HEK293 (cell line): ENCODE results near the gene PCBP3.

Experiments used
- CTCF ChIA-PET: fragments of 350-600 bp; formaldehyde crosslinking; extraction: SDS; loops from one replicate; lab custom pipeline; 2021; ENCODE audit warnings: antibody characterized with exemption; lab: Yijun Ruan, JAX
- POLR2A ChIA-PET: fragments of 300-600 bp; formaldehyde crosslinking; extraction: SDS; loops from one replicate; lab custom pipeline; 2020; ENCODE audit warnings: antibody characterized with exemption, inconsistent platforms; lab: Yijun Ruan, JAX
- H3K27ac ChIP-seq: fragments of 200-500 bp; sonication (Bioruptor generic); 2 replicates; pipeline ENCODE4 v1.5.1; 2014; ENCODE audit warnings: low read depth, low read length, control low read depth, inconsistent platforms; ENCODE audit errors: extremely low read depth
- H3K36me3 ChIP-seq, 2 experiments: fragments of 200-500 bp in 1 of 2; sonication (Bioruptor generic) in 1 of 2; 1 replicate in 1 of 2; 2 replicates in 1 of 2; pipeline ENCODE4 v1.5.1; 2014 to 2017; ENCODE audit warnings: inconsistent platforms in 2 of 2, low read length in 2 of 2; ENCODE audit not compliant: control insufficient read depth in 2 of 2, insufficient read depth in 1 of 2
- H3K4me1 ChIP-seq: fragments of 200-500 bp; sonication (Bioruptor generic); 2 replicates; pipeline ENCODE4 v1.5.1; 2014; ENCODE audit warnings: mild to moderate bottlenecking, low read length, inconsistent platforms; ENCODE audit not compliant: control insufficient read depth, insufficient read depth
- H3K4me3 ChIP-seq: 2 replicates; pipeline ENCODE4 v1.5.1; 2011; ENCODE audit warnings: low read depth, mild to moderate bottlenecking, control low read depth, low read length, moderate library complexity
- H3K9me3 ChIP-seq: fragments of 200-500 bp; sonication (Bioruptor generic); 2 replicates; pipeline ENCODE4 v1.5.1; 2014; ENCODE audit warnings: low read depth, low read length, inconsistent platforms; ENCODE audit not compliant: control insufficient read depth, insufficient read depth
- EGR2 ChIP-seq: fragments of 450-650 bp; formaldehyde crosslinking; IDR thresholded peaks from 2 replicates; pipeline ENCODE4 v1.5.1; 2016; ENCODE audit warnings: low read depth, missing biosample characterization, missing genetic modification characterization
- ELK4 ChIP-seq: IDR thresholded peaks from 2 replicates; pipeline ENCODE4 v1.6.1; 2011; ENCODE audit warnings: mild to moderate bottlenecking, low read depth, low read length, borderline replicate concordance
- GLI2 ChIP-seq: fragments of 450-650 bp; formaldehyde crosslinking; IDR thresholded peaks from 2 replicates; pipeline ENCODE4; 2017; ENCODE audit warnings: missing biosample characterization, missing genetic modification characterization, low read depth, borderline replicate concordance
- HOXC10 ChIP-seq: sonication (generic); formaldehyde crosslinking; IDR thresholded peaks from 2 replicates; pipeline ENCODE4 v1.8.1; 2023; ENCODE audit warnings: mild to moderate bottlenecking, missing genetic modification reagents
- SALL2 ChIP-seq: fragments of 450-650 bp; formaldehyde crosslinking; IDR thresholded peaks from 2 replicates; pipeline ENCODE4 v1.5.0; 2017; ENCODE audit warnings: missing biosample characterization, mild to moderate bottlenecking, missing genetic modification characterization, borderline replicate concordance
- SCRT1 ChIP-seq: fragments of 450-650 bp; formaldehyde crosslinking; IDR thresholded peaks from 2 replicates; pipeline ENCODE4 v1.5.1; 2016; ENCODE audit warnings: missing biosample characterization, missing genetic modification characterization, borderline replicate concordance
- SCRT2 ChIP-seq: fragments of 450-650 bp; formaldehyde crosslinking; IDR thresholded peaks from 2 replicates; pipeline ENCODE4 v1.5.1; 2016; ENCODE audit warnings: missing biosample characterization, missing genetic modification characterization
- TRIM28 ChIP-seq: IDR thresholded peaks from 2 replicates; pipeline ENCODE4 v1.6.1; 2011; ENCODE audit warnings: low read length, control low read depth, borderline replicate concordance
- ZBTB20 ChIP-seq: fragments of 450-650 bp; formaldehyde crosslinking; IDR thresholded peaks from 2 replicates; pipeline ENCODE4 v1.5.1; 2016; ENCODE audit warnings: missing biosample characterization, missing genetic modification characterization
- ZBTB21 ChIP-seq: fragments of 450-650 bp; formaldehyde crosslinking; IDR thresholded peaks from 2 replicates; pipeline ENCODE4 v1.5.1; 2017; ENCODE audit warnings: missing biosample characterization, missing genetic modification characterization
- ZBTB8A ChIP-seq: fragments of 450-650 bp; formaldehyde crosslinking; IDR thresholded peaks from 2 replicates; pipeline ENCODE4 v1.5.1; 2016; ENCODE audit warnings: missing biosample characterization, missing genetic modification characterization
- ZFHX2 ChIP-seq: fragments of 450-650 bp; formaldehyde crosslinking; conservative IDR thresholded peaks from 2 replicates; pipeline ENCODE4 v1.5.1; 2016; ENCODE audit warnings: missing biosample characterization, missing genetic modification characterization
- ZNF214 ChIP-seq: fragments of 450-650 bp; formaldehyde crosslinking; IDR thresholded peaks from 2 replicates; pipeline ENCODE4 v1.5.1; 2017; ENCODE audit warnings: missing biosample characterization, mild to moderate bottlenecking, missing genetic modification characterization, borderline replicate concordance
- ZNF24 ChIP-seq: fragments of 450-650 bp; formaldehyde crosslinking; IDR thresholded peaks from 2 replicates; pipeline ENCODE4 v1.5.1; 2016; ENCODE audit warnings: missing biosample characterization, missing genetic modification characterization
- ZNF362 ChIP-seq: fragments of 450-650 bp; formaldehyde crosslinking; IDR thresholded peaks from 2 replicates; pipeline ENCODE4 v1.5.1; 2016; ENCODE audit warnings: missing biosample characterization, missing genetic modification characterization
- ZNF366 ChIP-seq: fragments of 450-650 bp; formaldehyde crosslinking; conservative IDR thresholded peaks from 2 replicates; pipeline ENCODE4 v1.5.1; 2016; ENCODE audit warnings: missing biosample characterization, missing genetic modification characterization
- ZNF501 ChIP-seq: fragments of 450-650 bp; formaldehyde crosslinking; IDR thresholded peaks from 2 replicates; pipeline ENCODE4 v1.5.1; 2016; ENCODE audit warnings: missing biosample characterization, missing genetic modification characterization
- ZNF561 ChIP-seq: fragments of 450-650 bp; IDR thresholded peaks from 2 replicates; pipeline ENCODE4 v1.5.1; 2018; ENCODE audit warnings: missing biosample characterization, missing genetic modification characterization, borderline replicate concordance
- ZNF600 ChIP-seq: fragments of 450-650 bp; formaldehyde crosslinking; IDR thresholded peaks from 2 replicates; pipeline ENCODE4 v1.5.1; 2016; ENCODE audit warnings: missing biosample characterization, missing genetic modification characterization
- ZNF623 ChIP-seq: fragments of 450-650 bp; formaldehyde crosslinking; IDR thresholded peaks from 2 replicates; pipeline ENCODE4 v1.5.1; 2016; ENCODE audit warnings: missing biosample characterization, missing genetic modification characterization
- ZNF658 ChIP-seq: fragments of 450-650 bp; formaldehyde crosslinking; IDR thresholded peaks from 2 replicates; pipeline ENCODE4; 2016; ENCODE audit warnings: missing biosample characterization, missing genetic modification characterization
- ZNF660 ChIP-seq: fragments of 450-650 bp; IDR thresholded peaks from 2 replicates; pipeline ENCODE4 v1.5.1; 2018; ENCODE audit warnings: missing biosample characterization, mild to moderate bottlenecking, missing genetic modification characterization
- ZNF701 ChIP-seq: fragments of 450-650 bp; formaldehyde crosslinking; IDR thresholded peaks from 2 replicates; pipeline ENCODE4 v1.5.1; 2016; ENCODE audit warnings: missing biosample characterization, missing genetic modification characterization
- ZNF768 ChIP-seq: fragments of 450-650 bp; formaldehyde crosslinking; IDR thresholded peaks from 2 replicates; pipeline ENCODE4 v1.5.1; 2018; ENCODE audit warnings: missing biosample characterization, mild to moderate bottlenecking, missing genetic modification characterization
- ZNF785 ChIP-seq: fragments of 450-650 bp; formaldehyde crosslinking; IDR thresholded peaks from 2 replicates; pipeline ENCODE4 v1.5.1; 2016; ENCODE audit warnings: missing biosample characterization, missing genetic modification characterization
- ZSCAN16 ChIP-seq: fragments of 450-650 bp; formaldehyde crosslinking; IDR thresholded peaks from 2 replicates; pipeline ENCODE4 v1.5.1; 2016; ENCODE audit warnings: missing biosample characterization, missing genetic modification characterization

The PCBP3 gene

GRCh38 chr21:45855248-45855811 is 211.8 kb downstream of the PCBP3 start:
- no peaks in the 10 kb centered on the region for H3K4me1 ChIP-seq
- no peak overlapping the region for H3K27ac ChIP-seq
- ChIA-PET POLR2A (no interaction called here), CTCF (no interaction called here)
- no peaks in the 10 kb centered on the region for H3K36me3 ChIP-seq
- TF ChIP-seq ZFHX2 (tag by site-specific recombination) (peak; percentile 41), SCRT2 (tag by site-specific recombination) (no peak), ZNF561 (tag by site-specific recombination) (no peak), ZNF660 (tag by site-specific recombination) (no peak), ZNF600 (tag by site-specific recombination) (0 out of 2 replicates have a peak, but pooled peaks have one; percentile 33), EGR2 (tag by site-specific recombination) (peak; percentile 72)
- H3K9me3 ChIP-seq: no peaks in the 10 kb centered on the region
- H3K4me3 ChIP-seq: no peak overlapping the region

GRCh38 chr21:45856442-45856841 is 212.9 kb downstream of the PCBP3 start:
- H3K36me3 ChIP-seq: no peaks in the 10 kb centered on the region
- no peak overlapping the region for H3K27ac ChIP-seq
- no peaks in the 10 kb centered on the region for H3K9me3 ChIP-seq
- no peak overlapping the region for H3K4me3 ChIP-seq
- TF ChIP-seq SCRT1 (tag by site-specific recombination): no peak
- no peak for TF ChIP-seq ZNF362 (tag by site-specific recombination)
- TF ChIP-seq ZNF214 (tag by site-specific recombination): no peak
- TF ChIP-seq GLI2 (tag by site-specific recombination): no peak
- POLR2A ChIA-PET: no interaction called here
- H3K4me1 ChIP-seq: no peaks in the 10 kb centered on the region
- CTCF ChIA-PET: interaction anchor here (2.6 kb wide), 1 partner anchor 23 kb away, joined by 7 read pairs; no protein-coding TSS in a partner anchor

GRCh38 chr21:45856906-45857305 is 213.4 kb downstream of the PCBP3 start:
- Histone ChIP-seq H3K36me3 (no peaks in the 10 kb centered on the region), H3K4me3 (no peak overlapping the region), H3K9me3 (no peaks in the 10 kb centered on the region), H3K4me1 (no peaks in the 10 kb centered on the region), H3K27ac (no peak overlapping the region)
- no peak for TF ChIP-seq ZNF701
- no peak for TF ChIP-seq HOXC10
- TF ChIP-seq TRIM28: no peak
- ChIA-PET CTCF (interaction anchor here (2.6 kb wide), 1 partner anchor 22 kb away, joined by 7 read pairs; no protein-coding TSS in a partner anchor), POLR2A (no interaction called here)

GRCh38 chr21:45857761-45858160 is 214.2 kb downstream of the PCBP3 start:
- H3K4me1 ChIP-seq: no peaks in the 10 kb centered on the region
- TF ChIP-seq ZBTB20 (no peak), ZNF785 (tag by site-specific recombination) (no peak), ZNF768 (no peak), ZNF366 (tag by site-specific recombination) (no peak), ZNF658 (no peak), ZNF501 (tag by site-specific recombination) (no peak), ELK4 (no peak), ZNF24 (tag by site-specific recombination) (no peak), ZSCAN16 (no peak), ZBTB8A (tag by site-specific recombination) (no peak), ZBTB21 (tag by site-specific recombination) (no peak), ZNF623 (tag by site-specific recombination) (no peak), SALL2 (no peak)
- no peaks in the 10 kb centered on the region for H3K36me3 ChIP-seq
- H3K4me3 ChIP-seq: no peak overlapping the region
- ChIA-PET CTCF (interaction anchor here (2.6 kb wide), 1 partner anchor 21 kb away, joined by 7 read pairs; no protein-coding TSS in a partner anchor), POLR2A (no interaction called here)
- no peaks in the 10 kb centered on the region for H3K9me3 ChIP-seq
- H3K27ac ChIP-seq: no peak overlapping the region
